ENCODE data around the gene SMCO3. TPM values are rescaled to one million over a fixed set of nuclear protein-coding genes. Genes with fewer than 3 reads are reported as not detected.

SMCO3 gene
- total RNA-seq (2014; rRNA removed) (not detected in 2 replicates), Bru-seq, nascent RNA (not detected), BruChase-seq, experiment 1, labeled RNA remaining after a 6-hour chase (percentile 11 among the genes with signal in this experiment), BruChase-seq, experiment 2, labeled RNA remaining after a 2-hour chase (percentile 7 among the genes with signal in this experiment)
- long read RNA-seq = 0 reads

- CTCF ChIA-PET = no interaction called here
- Histone ChIP-seq H4K20me1 (ENCODE audit: low read length) (no peaks in the 10 kb centered on the region), H3F3A (ENCODE audit: low read length, unreplicated experiment) (no peaks in the 10 kb centered on the region), H3K4me3 (ENCODE audit: low read length) (no peak within 1 kb of the TSS), H3K9me2 (replicated peaks; ENCODE audit: low read length) (no peaks in the 10 kb centered on the region), H2AFZ (ENCODE audit: low read length) (no peak within 1 kb of the TSS), H3K4me2 (ENCODE audit: low read length) (no peak within 1 kb of the TSS), H3K36me3 (ENCODE audit: low read depth, low read length) (no peaks in the 10 kb centered on the region), H3K4me1 (ENCODE audit: insufficient read depth, low read length) (no peaks in the 10 kb centered on the region), H3K9me3 (ENCODE audit: low read length) (no peaks in the 10 kb centered on the region), H3K27ac (ENCODE audit: low read length) (no peak within 1 kb of the TSS), H3K9ac (ENCODE audit: low read length) (no peak within 1 kb of the TSS), H3K79me2 (ENCODE audit: low read length) (no peaks in the 10 kb centered on the region), H3K27me3 (ENCODE audit: low read length) (no peaks in the 10 kb centered on the region)
- no TSS peak for BruUV-seq (replicated peaks)
- TF ChIP-seq CTCF (conservative IDR thresholded peaks at IDR 0.05; ENCODE audit: low read depth, low read length) (no peak), EZH2 (IDR thresholded peaks at IDR 0.05; ENCODE audit: low read length, unreplicated experiment) (no peak), EZH2phosphoT487 (IDR thresholded peaks at IDR 0.05; ENCODE audit: borderline replicate concordance, low read length) (no peak)
- POLR2A ChIA-PET (ENCODE audit: unreplicated experiment) = no interaction called here
- DNase-seq = no peak
- no peak for ATAC-seq
- intact Hi-C loops (cut with micrococcal nuclease) = loop anchor here (5.0 kb wide), 1 partner anchor 408 kb away; the partner anchor contains the start of gene RERG
Measured at GRCh38 chr12:14814014-14814413, at the start of gene SMCO3. TSS of gene SMCO3 (minus strand) at chr12:14814182. CDS start at chr12:14806680, 7,502 bp downstream.

GRCh38 chr12:14860490-14860889, 46.5 kb upstream of the SMCO3 start:
- intact Hi-C loops (cut with micrococcal nuclease) = no loop called here
- CTCF ChIA-PET = no interaction called here

More at GRCh38 chr12:14860490-14860889, 46.5 kb upstream of the SMCO3 start:
- H3K4me2 ChIP-seq (ENCODE audit: low read length) = no peak overlapping the region
- H3K4me3 ChIP-seq (ENCODE audit: low read length) = no peak overlapping the region
- no peak overlapping the region for H3K27ac ChIP-seq (ENCODE audit: low read length)
- no peak for DNase-seq
- H3K79me2 ChIP-seq (ENCODE audit: low read length) = no peaks in the 10 kb centered on the region
- H2AFZ ChIP-seq (ENCODE audit: low read length) = no peak overlapping the region
- no peaks in the 10 kb centered on the region for H3F3A ChIP-seq (ENCODE audit: low read length, unreplicated experiment)
- H3K9ac ChIP-seq (ENCODE audit: low read length) = no peak overlapping the region
- POLR2A ChIA-PET (ENCODE audit: unreplicated experiment) = interaction anchor here (0.7 kb wide), 1 partner anchor 126 kb away, joined by 5 read pairs; no protein-coding TSS in a partner anchor
- no peaks in the 10 kb centered on the region for H3K4me1 ChIP-seq (ENCODE audit: insufficient read depth, low read length)
- H4K20me1 ChIP-seq (ENCODE audit: low read length) = no peaks in the 10 kb centered on the region
- BruUV-seq (replicated peaks) = no TSS peak
- no peak for TF ChIP-seq EZH2phosphoT487 (IDR thresholded peaks at IDR 0.05; ENCODE audit: borderline replicate concordance, low read length)
- no peak for TF ChIP-seq EZH2 (IDR thresholded peaks at IDR 0.05; ENCODE audit: low read length, unreplicated experiment)
- TF ChIP-seq CTCF (conservative IDR thresholded peaks at IDR 0.05; ENCODE audit: low read depth, low read length) = no peak
- no peaks in the 10 kb centered on the region for H3K9me3 ChIP-seq (ENCODE audit: low read length)
- H3K27me3 ChIP-seq (ENCODE audit: low read length) = no peaks in the 10 kb centered on the region
- H3K36me3 ChIP-seq (ENCODE audit: low read depth, low read length) = no peaks in the 10 kb centered on the region
- no peaks in the 10 kb centered on the region for H3K9me2 ChIP-seq (replicated peaks; ENCODE audit: low read length)
- no peak for ATAC-seq
